Dermis blood vessel endothelial cell (primary cell): ENCODE results near the gene DDX56. TPM values are rescaled to one million over a fixed set of nuclear protein-coding genes. Genes with fewer than 3 reads are reported as not detected.

Experiments
- DNase-seq: peaks from one replicate; pipeline ENCODE4 v3.0.0; 2010
- total RNA-seq: library from RNA; depleted of rRNA; stranded (reverse); fragments of >200 nt; gene quantifications from 2 replicates; pipeline ENCODE4 v1.2.3, GENCODE V29; 2014

DDX56 gene
- total RNA-seq, 1 donor from 2014 or later, result 55.5 TPM

DNA sequence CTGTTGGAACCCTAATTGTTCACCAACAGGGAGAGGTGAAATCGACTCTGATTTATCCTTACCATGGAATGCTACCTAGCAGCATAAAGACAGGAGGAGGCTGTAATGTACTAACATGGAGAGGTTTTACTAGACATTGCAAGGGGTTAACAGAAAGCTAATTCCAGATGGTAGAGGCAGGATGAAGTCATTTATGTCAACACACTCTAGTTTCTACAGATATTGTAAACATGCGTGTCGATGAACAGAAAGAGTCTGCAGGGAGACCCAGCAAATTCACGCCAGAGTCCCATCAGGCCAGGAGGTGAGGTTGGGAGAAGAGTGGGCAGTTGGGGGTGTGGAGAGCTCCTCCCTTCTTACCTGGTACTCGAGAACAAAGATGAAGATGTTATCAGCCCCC is 39.6 kb downstream of the DDX56 start:
- DNase-seq, result no peak

- no peak for DNase-seq
These were observed 40.2 kb downstream of the DDX56 start for GRCh38 chr7:44533301-44534055.

DNA sequence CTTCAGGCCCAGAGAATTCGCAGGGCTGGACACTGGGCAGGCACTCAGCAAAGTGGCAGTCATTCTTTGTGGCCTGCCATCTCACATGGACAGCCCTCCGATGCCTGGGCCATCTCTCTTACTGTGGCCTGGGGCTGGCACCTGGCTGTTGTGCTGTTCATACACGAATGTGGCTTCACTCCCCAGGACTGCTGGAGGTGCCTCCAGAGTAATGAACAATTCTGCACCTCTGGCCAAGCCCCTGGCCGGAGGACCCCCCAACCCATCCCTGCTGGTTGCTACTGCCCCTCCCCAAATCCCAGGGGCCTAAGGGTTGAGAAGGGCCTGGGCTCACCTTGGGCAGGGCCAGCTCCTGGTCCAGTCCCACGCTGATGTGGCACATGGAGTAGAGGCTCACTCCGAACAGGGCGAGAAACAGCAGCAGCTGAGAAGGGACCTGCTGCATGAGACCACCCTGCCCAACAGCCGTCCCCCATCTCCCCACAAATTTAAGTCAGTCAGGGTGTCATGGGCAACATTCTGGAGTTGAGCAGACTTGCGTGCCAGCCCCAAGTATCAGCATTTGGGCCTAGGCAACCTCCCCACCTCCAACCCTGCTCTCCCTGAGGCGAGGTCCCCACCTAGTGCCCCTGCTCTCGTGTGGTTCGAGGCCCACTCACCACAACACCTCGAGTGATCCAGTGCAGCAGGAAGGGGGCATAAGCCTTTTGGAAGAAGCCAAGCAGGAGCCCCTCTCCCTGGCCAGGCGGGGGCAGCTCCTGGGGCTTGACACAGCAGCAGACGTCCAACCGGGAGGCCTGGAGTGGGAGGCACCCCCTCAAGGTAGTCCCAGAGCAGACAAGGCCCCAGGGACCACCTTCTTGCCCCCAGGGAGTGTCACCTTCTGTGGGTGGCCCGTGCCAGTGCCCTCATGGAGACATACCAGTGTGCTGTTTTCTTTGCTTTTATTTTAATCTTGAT is 42.0 kb downstream of the DDX56 start:
- no peak for DNase-seq

GRCh38 chr7:44530990-44531389 is 42.7 kb downstream of the DDX56 start:
- no peak for DNase-seq

DNA sequence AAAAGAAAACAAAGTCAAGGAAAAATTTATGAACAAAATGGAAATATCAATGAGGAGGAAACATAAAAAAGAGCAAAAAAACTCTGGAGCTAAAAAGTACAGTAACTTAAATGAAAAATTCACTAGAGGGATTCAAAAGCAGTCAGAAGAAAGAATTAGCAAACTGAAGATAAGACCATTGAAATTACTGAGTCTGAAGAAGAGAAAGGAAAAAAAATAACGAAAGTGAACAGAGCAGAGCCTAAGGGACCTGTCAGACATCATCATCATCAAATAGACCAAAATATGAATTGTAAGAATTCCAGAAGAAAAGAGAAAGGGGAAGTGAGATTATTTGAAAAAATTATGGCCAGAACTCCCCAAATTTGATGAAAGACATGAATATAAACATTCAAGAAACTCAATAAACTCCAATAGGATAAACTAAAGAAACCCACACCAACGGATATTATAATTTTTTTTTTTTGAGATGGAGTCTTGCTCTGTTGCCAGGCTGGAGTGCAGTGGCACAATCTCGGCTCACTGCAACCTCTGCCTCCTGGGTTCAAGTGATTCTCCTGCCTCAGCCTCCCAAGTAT is 48.8 kb downstream of the DDX56 start:
- DNase-seq, result no peak

- DNase-seq, result no peak
These were observed 51.4 kb downstream of the DDX56 start for GRCh38 chr7:44522315-44522714.

- DNase-seq, result no peak
These were observed 52.2 kb downstream of the DDX56 start for GRCh38 chr7:44521347-44522095.

- DNase-seq, result no peak
These were observed 53.1 kb downstream of the DDX56 start for GRCh38 chr7:44520574-44520973.

DNA sequence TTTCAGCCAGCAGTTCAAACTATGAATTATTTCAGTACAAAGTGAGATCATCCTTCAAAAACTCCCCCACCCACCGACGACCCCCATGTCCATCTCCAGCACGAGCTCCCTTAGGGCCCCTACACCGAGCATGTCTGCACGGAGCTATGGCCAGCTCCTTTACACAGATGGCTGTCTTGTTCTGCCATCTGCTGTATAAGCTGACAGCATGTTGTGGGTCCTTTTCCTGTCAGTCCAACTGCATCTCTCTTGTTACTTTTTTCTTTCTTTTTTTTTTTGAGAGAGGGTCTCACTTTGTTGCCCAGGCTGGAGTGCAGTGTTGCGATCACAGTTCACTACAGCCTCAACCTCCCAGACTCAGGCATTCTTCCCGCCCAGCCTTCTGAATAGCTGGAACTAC is 54.2 kb downstream of the DDX56 start:
- no peak for DNase-seq

- no peak for DNase-seq
These were observed 54.9 kb downstream of the DDX56 start for GRCh38 chr7:44518761-44519160.

DNA sequence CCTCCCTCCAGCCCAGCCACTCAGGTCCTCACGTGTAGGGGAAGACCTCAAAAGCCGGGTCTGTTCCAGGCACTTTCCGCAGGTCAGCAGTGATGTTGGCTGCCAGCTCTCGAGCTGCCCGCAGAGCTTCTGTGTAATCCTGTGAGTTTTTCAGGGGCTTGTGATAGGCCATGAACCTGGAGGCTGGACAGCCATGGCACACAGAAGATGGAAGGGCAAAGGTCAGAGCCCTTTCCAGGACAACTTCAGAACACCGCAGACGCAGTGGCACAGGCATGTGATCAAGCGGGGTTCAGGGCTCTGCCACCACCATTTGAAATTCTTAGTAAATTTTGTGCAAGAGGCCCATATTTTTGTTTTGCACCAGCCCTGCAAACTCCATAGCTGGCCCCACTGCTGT is 56.5 kb downstream of the DDX56 start:
- no peak for DNase-seq

Other genes with a start within 250 kb of the DDX56 start
- 0.09 and 0.17 TPM in 2 replicates for gene CAMK2B, start 248.3 kb downstream of the DDX56 start, total RNA-seq
- gene NUDCD3, start 83.2 kb downstream of the DDX56 start, total RNA-seq, result 71.6 and 143 TPM in 2 replicates
- gene NPC1L1, start 32.6 kb downstream of the DDX56 start, total RNA-seq, result not detected in 2 replicates
- gene TMED4, start 8.3 kb upstream of the DDX56 start, total RNA-seq, result 78.8 and 191 TPM in 2 replicates
- 57.0 and 102 TPM in 2 replicates for gene OGDH, start 32.7 kb upstream of the DDX56 start, total RNA-seq
- 10.5 and 10.6 TPM in 2 replicates for gene ZMIZ2, start 174.9 kb upstream of the DDX56 start, total RNA-seq
- gene PPIA, start 222.8 kb upstream of the DDX56 start, total RNA-seq, result 3,103 and 4,000 TPM in 2 replicates